Neural cell (in vitro differentiated cells): ENCODE measurements around the gene SMG1.
"Not testable (repeated sequence)": the region's sequence is repeated elsewhere in the genome, so short reads cannot be mapped to it uniquely, and the experiment has no call there.

Experiments
- EP300 ChIP-seq: fragments of 450-650 bp; conservative IDR thresholded peaks from 2 replicates; pipeline ENCODE4 v1.6.1; 2014; ENCODE audit warnings: antibody characterized with exemption, mild to moderate bottlenecking, moderate library complexity; ENCODE audit not compliant: poor library complexity, severe bottlenecking
- EZH2 ChIP-seq: fragments of 200-600, 300-800 bp; shearing (Covaris generic), sonication (generic); IDR thresholded peaks from 2 replicates; pipeline ENCODE4 v1.6.1; 2014; ENCODE audit warnings: antibody characterized with exemption, low read length, borderline replicate concordance, mild to moderate bottlenecking; ENCODE audit not compliant: insufficient read depth, poor library complexity, severe bottlenecking
- MXI1 ChIP-seq: fragments of 450-650 bp; conservative IDR thresholded peaks from 2 replicates; pipeline ENCODE4 v1.6.1; 2014; ENCODE audit warnings: antibody characterized with exemption, mild to moderate bottlenecking; ENCODE audit not compliant: poor library complexity, severe bottlenecking
- POLR2AphosphoS5 ChIP-seq: IDR thresholded peaks from 2 replicates; pipeline ENCODE4 v1.6.1; 2012
- RAD21 ChIP-seq: fragments of 450-650 bp; conservative IDR thresholded peaks from 2 replicates; pipeline ENCODE4 v1.6.1; 2014; ENCODE audit warnings: antibody characterized with exemption, mild to moderate bottlenecking, moderate library complexity
- SMC3 ChIP-seq: fragments of 450-650 bp; conservative IDR thresholded peaks from 2 replicates; pipeline ENCODE4 v1.6.1; 2014; ENCODE audit warnings: antibody characterized with exemption, mild to moderate bottlenecking, moderate library complexity; ENCODE audit not compliant: poor library complexity
- TAF1 ChIP-seq: IDR thresholded peaks from 2 replicates; pipeline ENCODE4 v1.6.1; 2012; ENCODE audit warnings: low read depth
- TF ChIP-seq, protein P1 (sequence below): fragments of 450-650 bp; IDR thresholded peaks from 2 replicates; pipeline ENCODE4 v1.5.1; 2014; ENCODE audit warnings: antibody characterized with exemption, mild to moderate bottlenecking, moderate library complexity; ENCODE audit not compliant: poor library complexity, severe bottlenecking
- TF ChIP-seq, protein P2 (sequence below): IDR thresholded peaks from 2 replicates; pipeline ENCODE4 v1.6.1; 2012; ENCODE audit warnings: borderline replicate concordance

DNA sequence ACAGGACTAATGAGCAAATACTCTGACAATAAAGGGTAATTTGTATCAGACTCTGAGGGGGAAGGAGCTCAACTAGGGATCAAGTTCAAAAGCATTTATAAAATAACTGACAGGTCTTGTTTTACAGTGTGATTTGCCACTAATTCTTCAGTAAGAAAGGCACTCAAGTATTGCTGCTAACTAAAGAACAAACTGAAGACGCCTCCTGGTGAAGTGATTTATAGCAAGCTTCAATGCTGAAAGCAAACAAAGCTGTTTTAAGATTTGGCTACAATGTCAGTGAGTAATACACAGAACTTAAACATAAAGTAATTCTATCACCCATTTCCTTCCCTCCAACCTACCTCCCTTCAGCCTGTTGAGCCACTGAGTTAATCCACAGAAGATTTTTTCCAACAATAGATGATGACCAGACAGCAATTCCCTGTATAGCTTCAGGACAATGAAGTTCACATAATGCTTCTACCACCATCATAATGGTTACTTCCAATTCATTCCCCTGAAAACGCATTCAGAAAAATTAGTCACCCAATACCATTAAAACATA, 59.9 kb downstream of the SMG1 start:
- TF ChIP-seq, protein P1, sequence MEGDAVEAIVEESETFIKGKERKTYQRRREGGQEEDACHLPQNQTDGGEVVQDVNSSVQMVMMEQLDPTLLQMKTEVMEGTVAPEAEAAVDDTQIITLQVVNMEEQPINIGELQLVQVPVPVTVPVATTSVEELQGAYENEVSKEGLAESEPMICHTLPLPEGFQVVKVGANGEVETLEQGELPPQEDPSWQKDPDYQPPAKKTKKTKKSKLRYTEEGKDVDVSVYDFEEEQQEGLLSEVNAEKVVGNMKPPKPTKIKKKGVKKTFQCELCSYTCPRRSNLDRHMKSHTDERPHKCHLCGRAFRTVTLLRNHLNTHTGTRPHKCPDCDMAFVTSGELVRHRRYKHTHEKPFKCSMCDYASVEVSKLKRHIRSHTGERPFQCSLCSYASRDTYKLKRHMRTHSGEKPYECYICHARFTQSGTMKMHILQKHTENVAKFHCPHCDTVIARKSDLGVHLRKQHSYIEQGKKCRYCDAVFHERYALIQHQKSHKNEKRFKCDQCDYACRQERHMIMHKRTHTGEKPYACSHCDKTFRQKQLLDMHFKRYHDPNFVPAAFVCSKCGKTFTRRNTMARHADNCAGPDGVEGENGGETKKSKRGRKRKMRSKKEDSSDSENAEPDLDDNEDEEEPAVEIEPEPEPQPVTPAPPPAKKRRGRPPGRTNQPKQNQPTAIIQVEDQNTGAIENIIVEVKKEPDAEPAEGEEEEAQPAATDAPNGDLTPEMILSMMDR = not testable (repeated sequence)
- TF ChIP-seq EZH2, SMC3, RAD21, EP300, POLR2AphosphoS5, TAF1, MXI1: not testable (repeated sequence)
- TF ChIP-seq, protein P2, sequence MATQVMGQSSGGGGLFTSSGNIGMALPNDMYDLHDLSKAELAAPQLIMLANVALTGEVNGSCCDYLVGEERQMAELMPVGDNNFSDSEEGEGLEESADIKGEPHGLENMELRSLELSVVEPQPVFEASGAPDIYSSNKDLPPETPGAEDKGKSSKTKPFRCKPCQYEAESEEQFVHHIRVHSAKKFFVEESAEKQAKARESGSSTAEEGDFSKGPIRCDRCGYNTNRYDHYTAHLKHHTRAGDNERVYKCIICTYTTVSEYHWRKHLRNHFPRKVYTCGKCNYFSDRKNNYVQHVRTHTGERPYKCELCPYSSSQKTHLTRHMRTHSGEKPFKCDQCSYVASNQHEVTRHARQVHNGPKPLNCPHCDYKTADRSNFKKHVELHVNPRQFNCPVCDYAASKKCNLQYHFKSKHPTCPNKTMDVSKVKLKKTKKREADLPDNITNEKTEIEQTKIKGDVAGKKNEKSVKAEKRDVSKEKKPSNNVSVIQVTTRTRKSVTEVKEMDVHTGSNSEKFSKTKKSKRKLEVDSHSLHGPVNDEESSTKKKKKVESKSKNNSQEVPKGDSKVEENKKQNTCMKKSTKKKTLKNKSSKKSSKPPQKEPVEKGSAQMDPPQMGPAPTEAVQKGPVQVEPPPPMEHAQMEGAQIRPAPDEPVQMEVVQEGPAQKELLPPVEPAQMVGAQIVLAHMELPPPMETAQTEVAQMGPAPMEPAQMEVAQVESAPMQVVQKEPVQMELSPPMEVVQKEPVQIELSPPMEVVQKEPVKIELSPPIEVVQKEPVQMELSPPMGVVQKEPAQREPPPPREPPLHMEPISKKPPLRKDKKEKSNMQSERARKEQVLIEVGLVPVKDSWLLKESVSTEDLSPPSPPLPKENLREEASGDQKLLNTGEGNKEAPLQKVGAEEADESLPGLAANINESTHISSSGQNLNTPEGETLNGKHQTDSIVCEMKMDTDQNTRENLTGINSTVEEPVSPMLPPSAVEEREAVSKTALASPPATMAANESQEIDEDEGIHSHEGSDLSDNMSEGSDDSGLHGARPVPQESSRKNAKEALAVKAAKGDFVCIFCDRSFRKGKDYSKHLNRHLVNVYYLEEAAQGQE = not testable (repeated sequence)
